HEK293 (cell line): ENCODE measurements around the gene HERC3.

Experiments used
- CTCF ChIA-PET: fragments of 350-600 bp; formaldehyde crosslinking; extraction: SDS; loops from one replicate; lab custom pipeline; 2021; ENCODE audit warnings: antibody characterized with exemption; lab: Yijun Ruan, JAX
- POLR2A ChIA-PET: fragments of 300-600 bp; formaldehyde crosslinking; extraction: SDS; loops from one replicate; lab custom pipeline; 2020; ENCODE audit warnings: antibody characterized with exemption, inconsistent platforms; lab: Yijun Ruan, JAX
- H3K27ac ChIP-seq: fragments of 200-500 bp; sonication (Bioruptor generic); 2 replicates; pipeline ENCODE4 v1.5.1; 2014; ENCODE audit warnings: low read depth, low read length, control low read depth, inconsistent platforms; ENCODE audit errors: extremely low read depth
- H3K36me3 ChIP-seq, 2 experiments: fragments of 200-500 bp in 1 of 2; sonication (Bioruptor generic) in 1 of 2; 1 replicate in 1 of 2; 2 replicates in 1 of 2; pipeline ENCODE4 v1.5.1; 2014 to 2017; ENCODE audit warnings: inconsistent platforms in 2 of 2, low read length in 2 of 2; ENCODE audit not compliant: control insufficient read depth in 2 of 2, insufficient read depth in 1 of 2
- H3K4me1 ChIP-seq: fragments of 200-500 bp; sonication (Bioruptor generic); 2 replicates; pipeline ENCODE4 v1.5.1; 2014; ENCODE audit warnings: mild to moderate bottlenecking, low read length, inconsistent platforms; ENCODE audit not compliant: control insufficient read depth, insufficient read depth
- H3K4me3 ChIP-seq: 2 replicates; pipeline ENCODE4 v1.5.1; 2011; ENCODE audit warnings: low read depth, mild to moderate bottlenecking, control low read depth, low read length, moderate library complexity
- H3K9me3 ChIP-seq: fragments of 200-500 bp; sonication (Bioruptor generic); 2 replicates; pipeline ENCODE4 v1.5.1; 2014; ENCODE audit warnings: low read depth, low read length, inconsistent platforms; ENCODE audit not compliant: control insufficient read depth, insufficient read depth
- GFI1B ChIP-seq: fragments of 450-650 bp; formaldehyde crosslinking; IDR thresholded peaks from 2 replicates; pipeline ENCODE4 v1.5.1; 2016; ENCODE audit warnings: missing biosample characterization, missing genetic modification characterization
- KLF1 ChIP-seq: fragments of 450-650 bp; formaldehyde crosslinking; IDR thresholded peaks from 2 replicates; pipeline ENCODE4 v1.5.1; 2016; ENCODE audit warnings: missing biosample characterization, missing genetic modification characterization
- PBX3 ChIP-seq: sonication (generic); formaldehyde crosslinking; IDR thresholded peaks from 2 replicates; pipeline ENCODE4 v1.8.1; 2022; ENCODE audit warnings: mild to moderate bottlenecking, moderate library complexity, missing genetic modification reagents
- REPIN1 ChIP-seq: fragments of 450-650 bp; formaldehyde crosslinking; IDR thresholded peaks from 2 replicates; pipeline ENCODE4 v1.5.1; 2017; ENCODE audit warnings: missing biosample characterization, missing genetic modification characterization, low read depth
- SALL2 ChIP-seq: fragments of 450-650 bp; formaldehyde crosslinking; IDR thresholded peaks from 2 replicates; pipeline ENCODE4 v1.5.0; 2017; ENCODE audit warnings: missing biosample characterization, mild to moderate bottlenecking, missing genetic modification characterization, borderline replicate concordance
- SETDB1 ChIP-seq: IDR thresholded peaks from one replicate; pipeline ENCODE4 v1.6.1; 2017; ENCODE audit warnings: mild to moderate bottlenecking, low read length, moderate library complexity, mixed read lengths; ENCODE audit not compliant: insufficient read length
- SP7 ChIP-seq: fragments of 450-650 bp; formaldehyde crosslinking; IDR thresholded peaks from 2 replicates; pipeline ENCODE4 v1.5.1; 2016; ENCODE audit warnings: missing biosample characterization, missing genetic modification characterization
- ZEB2 ChIP-seq: fragments of 450-650 bp; formaldehyde crosslinking; IDR thresholded peaks from 2 replicates; pipeline ENCODE4 v1.5.1; 2016; ENCODE audit warnings: missing biosample characterization, missing genetic modification characterization
- ZNF10 ChIP-seq: fragments of 450-650 bp; formaldehyde crosslinking; IDR thresholded peaks from 2 replicates; pipeline ENCODE4 v1.5.1; 2017; ENCODE audit warnings: missing biosample characterization, missing genetic modification characterization
- ZNF146 ChIP-seq: fragments of 450-650 bp; formaldehyde crosslinking; IDR thresholded peaks from 2 replicates; pipeline ENCODE4 v1.5.1; 2016; ENCODE audit warnings: missing biosample characterization, missing genetic modification characterization
- ZNF175 ChIP-seq: fragments of 450-650 bp; formaldehyde crosslinking; IDR thresholded peaks from 2 replicates; pipeline ENCODE4 v1.5.1; 2016; ENCODE audit warnings: missing biosample characterization, missing genetic modification characterization
- ZNF239 ChIP-seq: fragments of 450-650 bp; formaldehyde crosslinking; IDR thresholded peaks from 2 replicates; pipeline ENCODE4 v1.5.1; 2016; ENCODE audit warnings: missing biosample characterization, missing genetic modification characterization
- ZNF274 ChIP-seq, 2 experiments: fragments of 200-500 bp in 1 of 2; fragments of 450-650 bp in 1 of 2; sonication (Bioruptor generic) in 1 of 2; formaldehyde crosslinking in 1 of 2; IDR thresholded peaks; 2 replicates each; pipeline versions ENCODE4 v1.5.1 to v1.6.1; 2014 to 2016; ENCODE audit warnings: borderline replicate concordance in 1 of 2, inconsistent platforms in 1 of 2, low read length in 1 of 2, missing biosample characterization in 1 of 2, missing genetic modification characterization in 1 of 2
- ZNF280D ChIP-seq: fragments of 450-650 bp; formaldehyde crosslinking; IDR thresholded peaks from 2 replicates; pipeline ENCODE4 v1.5.1; 2016; ENCODE audit warnings: missing biosample characterization, missing genetic modification characterization
- ZNF473 ChIP-seq: fragments of 450-650 bp; formaldehyde crosslinking; IDR thresholded peaks from 2 replicates; pipeline ENCODE4 v1.5.1; 2017; ENCODE audit warnings: missing biosample characterization, missing genetic modification characterization
- ZNF530 ChIP-seq: fragments of 450-650 bp; formaldehyde crosslinking; IDR thresholded peaks from 2 replicates; pipeline ENCODE4 v1.5.1; 2016; ENCODE audit warnings: low read depth, missing biosample characterization, missing genetic modification characterization
- ZNF701 ChIP-seq: fragments of 450-650 bp; formaldehyde crosslinking; IDR thresholded peaks from 2 replicates; pipeline ENCODE4 v1.5.1; 2016; ENCODE audit warnings: missing biosample characterization, missing genetic modification characterization
- ZNF704 ChIP-seq: fragments of 450-650 bp; formaldehyde crosslinking; IDR thresholded peaks from 2 replicates; pipeline ENCODE4 v1.5.1; 2016; ENCODE audit warnings: missing biosample characterization, missing genetic modification characterization
- ZNF768 ChIP-seq: fragments of 450-650 bp; formaldehyde crosslinking; IDR thresholded peaks from 2 replicates; pipeline ENCODE4 v1.5.1; 2018; ENCODE audit warnings: missing biosample characterization, mild to moderate bottlenecking, missing genetic modification characterization
- ZSCAN23 ChIP-seq: fragments of 450-650 bp; formaldehyde crosslinking; IDR thresholded peaks from 2 replicates; pipeline ENCODE4 v1.5.1; 2016; ENCODE audit warnings: missing biosample characterization, missing genetic modification characterization
- ZSCAN4 ChIP-seq: fragments of 450-650 bp; formaldehyde crosslinking; IDR thresholded peaks from 2 replicates; pipeline ENCODE4 v1.5.1; 2017; ENCODE audit warnings: missing biosample characterization, missing genetic modification characterization

HERC3 gene

DNA sequence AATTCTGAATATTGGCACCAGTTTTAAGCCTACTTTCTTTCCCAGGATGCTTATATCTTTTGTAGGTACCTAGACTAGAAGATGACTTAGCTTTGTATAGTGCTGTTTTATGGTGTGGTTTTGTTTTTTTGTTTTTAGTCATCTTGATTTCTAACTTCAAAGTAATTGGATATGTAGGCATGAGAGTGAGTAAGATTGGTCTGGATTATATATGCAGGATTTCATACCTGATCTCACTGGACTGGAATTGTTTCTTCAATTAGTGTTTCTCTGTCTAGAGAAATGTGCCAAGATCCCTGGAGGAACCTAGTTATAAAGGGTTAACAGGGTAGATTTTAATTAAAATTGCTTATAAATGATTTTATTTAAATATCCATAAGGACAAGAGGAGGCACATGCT is 82.3 kb downstream of the HERC3 start (continued):
- TF ChIP-seq ZNF704 (tag by site-specific recombination) = no peak
- TF ChIP-seq ZNF175 (tag by site-specific recombination) = no peak
- TF ChIP-seq ZNF280D (tag by site-specific recombination) = no peak
- TF ChIP-seq ZSCAN4 = no peak
- no peak for TF ChIP-seq ZSCAN23

DNA sequence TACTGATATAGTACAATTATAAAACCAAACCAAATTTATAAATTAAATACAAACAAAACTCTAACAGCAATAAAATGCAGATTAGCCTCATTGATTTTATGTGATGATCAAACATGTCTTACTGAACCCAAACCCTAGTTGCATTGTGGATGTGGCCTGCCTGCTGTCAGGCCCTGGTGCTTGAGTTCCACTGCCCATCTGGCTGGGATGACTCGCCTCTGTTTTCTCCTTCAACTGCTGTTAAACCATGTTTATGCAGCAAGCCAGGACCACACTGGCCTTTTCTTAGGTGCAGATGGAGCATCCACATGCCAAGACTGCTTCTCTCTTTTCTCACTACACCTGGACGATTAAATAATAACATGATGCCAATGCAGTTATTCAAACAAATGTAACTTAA is 82.7 kb downstream of the HERC3 start:
- TF ChIP-seq ZNF530 (no peak), ZNF10 (tag by site-specific recombination) (0 out of 2 replicates have a peak, but pooled peaks have one; percentile 54)
- TF ChIP-seq, all 188 proteins: peak for 1
- Histone ChIP-seq H3K4me3 (no peak overlapping the region), H3K27ac (no peak overlapping the region), H3K36me3 (peaks cover 0 to 3% of the 10 kb centered on the region in 2 experiments; a peak in 1 of 3 replicates), H3K4me1 (no peaks in the 10 kb centered on the region), H3K9me3 (no peaks in the 10 kb centered on the region)
- ChIA-PET POLR2A (no interaction called here), CTCF (interaction anchor here (0.6 kb wide), 1 partner anchor 380 kb away, joined by 3 read pairs; no protein-coding TSS in a partner anchor)

DNA sequence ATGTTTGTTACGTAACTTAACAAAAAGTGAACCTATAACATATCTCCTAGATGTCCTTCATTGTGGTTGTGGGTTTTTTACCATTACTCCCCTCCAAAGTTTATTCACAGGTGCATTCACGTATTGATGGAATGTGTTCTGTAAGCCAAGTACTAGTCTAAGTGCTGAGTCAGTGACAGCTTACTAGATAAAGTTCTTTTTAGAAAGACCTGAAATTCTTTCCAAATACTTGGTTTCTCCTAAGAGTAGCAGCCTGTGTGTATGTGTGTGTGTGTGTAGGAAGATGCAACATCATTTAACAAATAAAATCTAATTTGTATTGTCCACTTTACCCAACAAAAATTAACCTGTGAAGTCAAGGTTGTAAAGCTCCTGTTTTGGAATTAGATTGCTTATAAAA is 83.3 kb downstream of the HERC3 start:
- Histone ChIP-seq H3K27ac (no peak overlapping the region), H3K36me3 (peaks cover 0 to 3% of the 10 kb centered on the region in 2 experiments; a peak in 1 of 3 replicates), H3K4me3 (no peak overlapping the region)
- POLR2A ChIA-PET = no interaction called here
- TF ChIP-seq ZNF239 (tag by site-specific recombination) (no peak), ZNF768 (tag by site-specific recombination) (no peak), SALL2 (tag by site-specific recombination) (no peak), ZNF274 (IDR thresholded peaks at IDR 0.05; ENCODE audit: low read length) (no peak), ZNF274 (tag by site-specific recombination; IDR thresholded peaks at IDR 0.05; ENCODE audit: borderline replicate concordance) (no peak), ZEB2 (tag by site-specific recombination) (no peak)
- TF ChIP-seq, all 188 proteins: peak for 0
- no peaks in the 10 kb centered on the region for H3K4me1 ChIP-seq
- H3K9me3 ChIP-seq = no peaks in the 10 kb centered on the region
- CTCF ChIA-PET = interaction anchor here (1.0 kb wide), 1 partner anchor 136 kb away, joined by 3 read pairs; no protein-coding TSS in a partner anchor

GRCh38 chr4:88681209-88681608 is 88.9 kb downstream of the HERC3 start:
- no peak overlapping the region for H3K4me3 ChIP-seq
- peaks cover 0 to 12% of the 10 kb centered on the region in 2 experiments; a peak in 1 of 3 replicates for H3K36me3 ChIP-seq
- POLR2A ChIA-PET = no interaction called here
- no peaks in the 10 kb centered on the region for H3K9me3 ChIP-seq
- no peaks in the 10 kb centered on the region for H3K4me1 ChIP-seq
- no peak overlapping the region for H3K27ac ChIP-seq
- CTCF ChIA-PET = no interaction called here
- no peak for TF ChIP-seq PBX3 (CRISPR knock-in tag)
- no peak for TF ChIP-seq REPIN1
- TF ChIP-seq SP7 (tag by site-specific recombination) = no peak
- TF ChIP-seq ZNF146 (tag by site-specific recombination) = no peak
- no peak for TF ChIP-seq GFI1B (tag by site-specific recombination)
- TF ChIP-seq ZNF701 (tag by site-specific recombination) = no peak
- TF ChIP-seq KLF1 (tag by site-specific recombination) = no peak
- no peak for TF ChIP-seq SETDB1
- no peak for TF ChIP-seq ZNF473
